Muscle of leg (tissue), 11 donors: ENCODE measurements around the gene CCDC136. TPM values are rescaled to one million over a fixed set of nuclear protein-coding genes. Genes with fewer than 3 reads are reported as not detected.

Source experiments
- DNase-seq: peaks from one replicate; pipeline ENCODE4 v3.0.0; 2013
- H3K27ac ChIP-seq: one replicate; pipeline ENCODE4 v1.5.1; 2013; ENCODE audit warnings: mild to moderate bottlenecking, low read length, control low read depth
- H3K27me3 ChIP-seq: one replicate; pipeline ENCODE4 v1.6.1; 2013; ENCODE audit warnings: low read length; ENCODE audit not compliant: control insufficient read depth, insufficient read depth
- H3K36me3 ChIP-seq: one replicate; pipeline ENCODE4 v1.6.1; 2013; ENCODE audit warnings: low read length; ENCODE audit not compliant: control insufficient read depth, insufficient read depth
- H3K4me1 ChIP-seq: one replicate; pipeline ENCODE4 v1.6.1; 2013; ENCODE audit warnings: low read length; ENCODE audit not compliant: control insufficient read depth, insufficient read depth
- H3K4me3 ChIP-seq: one replicate; pipeline ENCODE4 v1.5.1; 2013; ENCODE audit warnings: low read length, control low read depth
- H3K9me3 ChIP-seq: replicated peaks from 2 replicates; pipeline ENCODE4 v1.6.1; 2013; ENCODE audit warnings: low read depth, low read length; ENCODE audit not compliant: control insufficient read depth
- WGBS: methylation state at CpG from one replicate; pipeline ENCODE4 v1.1.5; 2013; ENCODE audit warnings: missing lambda C conversion rate; ENCODE audit not compliant: insufficient coverage; 5-methylcytosine and 5-hydroxymethylcytosine counted together
- polyA plus RNA-seq, 8 donors: library from polyadenylated mRNA; unstranded; fragments of 120-200 nt; gene quantifications; one replicate each; pipeline versions ENCODE4 v1.2.1 to v1.2.3, GENCODE V29; 2013; ENCODE audit warnings: inconsistent platforms in 1 of 8, low replicate concordance in 1 of 8; ENCODE audit not compliant: insufficient read length in 8 of 8, insufficient read depth in 1 of 8
- total RNA-seq: library from RNA; stranded (reverse); fragments of 120-200 nt; gene quantifications from one replicate; pipeline ENCODE4 v1.2.4, GENCODE V29; 2013

The CCDC136 gene
- total and polyA plus RNA-seq, 9 donors: 10.7 to 21.5 (median 16.4) TPM

GRCh38 chr7:128868624-128869137 lies 76.9 kb downstream of the CCDC136 start:
- no peak for DNase-seq
- Histone ChIP-seq H3K9me3 (no peaks in the 10 kb centered on the region), H3K27ac (no peak overlapping the region), H3K4me1 (peaks cover 39% of the 10 kb centered on the region), H3K36me3 (peaks cover 25% of the 10 kb centered on the region), H3K4me3 (peak overlapping the region; percentile 50), H3K27me3 (peaks cover 19% of the 10 kb centered on the region)
- WGBS: 35% methylated on average over 8 of the region's 13 CpGs

- peaks cover 34% of the 10 kb centered on the region for H3K4me1 ChIP-seq
- H3K9me3 ChIP-seq: no peaks in the 10 kb centered on the region
- WGBS: under 1% methylated on average over 85 of the region's 86 CpGs
- peaks cover 19% of the 10 kb centered on the region for H3K27me3 ChIP-seq
- H3K36me3 ChIP-seq: peaks cover 25% of the 10 kb centered on the region
- DNase-seq: peak; percentile 69
- H3K27ac ChIP-seq: no peak overlapping the region
- H3K4me3 ChIP-seq: peak overlapping the region; percentile 50
Measured at GRCh38 chr7:128869138-128869943, 77.6 kb downstream of the CCDC136 start.

DNA sequence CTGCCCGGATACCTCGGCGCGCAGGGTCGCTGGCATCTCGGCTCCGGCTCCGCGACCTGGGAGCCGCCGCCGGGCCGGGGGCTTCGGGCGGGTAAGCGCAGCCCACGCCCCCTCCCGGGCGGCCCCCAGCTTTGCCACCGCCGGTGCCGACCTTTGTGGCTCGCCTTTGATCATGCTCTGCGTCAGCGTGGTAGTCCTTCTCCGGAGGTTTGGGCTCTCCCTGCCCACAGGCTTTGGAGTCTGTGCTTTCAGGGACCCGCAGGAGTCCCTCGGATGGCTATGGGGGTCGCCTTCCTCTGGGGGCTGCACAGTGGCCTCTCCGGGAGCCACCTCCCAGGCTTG lies 78.1 kb downstream of the CCDC136 start:
- 7% methylated on average over 30 of the region's 30 CpGs for WGBS
- Histone ChIP-seq H3K27ac (no peak overlapping the region), H3K36me3 (peaks cover 20% of the 10 kb centered on the region), H3K27me3 (peaks cover 19% of the 10 kb centered on the region), H3K9me3 (no peaks in the 10 kb centered on the region), H3K4me1 (peaks cover 34% of the 10 kb centered on the region), H3K4me3 (peak overlapping the region; percentile 19)
- DNase-seq: no peak

DNA sequence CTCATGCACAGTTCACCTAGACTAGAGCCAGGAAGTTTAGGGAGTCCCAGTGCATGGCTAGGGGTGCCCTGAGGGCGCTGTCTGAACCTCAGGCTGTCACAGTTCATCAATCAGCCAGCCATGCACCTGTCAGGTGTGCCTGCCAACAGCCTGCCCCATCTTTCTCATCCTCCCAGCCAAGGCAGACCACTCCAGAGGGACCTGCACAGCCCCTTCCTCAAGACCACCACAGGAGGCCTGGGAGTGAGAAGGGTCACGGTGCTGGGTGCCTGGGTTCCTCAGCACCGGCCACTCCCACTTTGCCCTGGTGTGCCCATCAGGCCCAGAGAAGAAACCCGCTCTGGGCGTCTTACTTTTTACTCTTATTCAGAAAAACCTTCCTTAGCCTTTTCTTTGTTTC lies 79.3 kb downstream of the CCDC136 start:
- 92% methylated on average over 2 of the region's 5 CpGs for WGBS
- H3K9me3 ChIP-seq: no peaks in the 10 kb centered on the region
- peaks cover 9% of the 10 kb centered on the region for H3K36me3 ChIP-seq
- no peak overlapping the region for H3K4me3 ChIP-seq
- H3K27me3 ChIP-seq: peaks cover 19% of the 10 kb centered on the region
- no peak for DNase-seq
- no peak overlapping the region for H3K27ac ChIP-seq
- H3K4me1 ChIP-seq: peaks cover 34% of the 10 kb centered on the region

Other genes starting within 250 kb of the CCDC136 start
- 0.53 TPM for gene GARIN1A, start 119.7 kb upstream of the CCDC136 start, total RNA-seq
- 1 to 10 TPM in 6 of 8 donors, under 1 TPM in 2; 0.81 to 3.0 (median 1.4) TPM for gene GARIN1A, start 119.7 kb upstream of the CCDC136 start, polyA plus RNA-seq
- gene CALU, start 52.6 kb upstream of the CCDC136 start, total RNA-seq: 212 TPM
- 100 to 1,000 TPM; 172 to 324 (median 258) TPM for gene CALU, start 52.6 kb upstream of the CCDC136 start, polyA plus RNA-seq
- not detected for gene OPN1SW, start 16.2 kb upstream of the CCDC136 start, total RNA-seq
- 1 to 10 TPM; 1.9 to 3.4 (median 2.5) TPM for gene OPN1SW, start 16.2 kb upstream of the CCDC136 start, polyA plus RNA-seq
- gene FLNC, start 38.4 kb downstream of the CCDC136 start, total RNA-seq: 339 TPM
- 100 to 1,000 TPM; 378 to 779 (median 506) TPM for gene FLNC, start 38.4 kb downstream of the CCDC136 start, polyA plus RNA-seq
- gene ATP6V1F, start 70.9 kb downstream of the CCDC136 start, total RNA-seq: 93.5 TPM
- gene ATP6V1F, start 70.9 kb downstream of the CCDC136 start, polyA plus RNA-seq: 100 to 1,000 TPM; 110 to 141 (median 123) TPM
- gene KCP, start 118.7 kb downstream of the CCDC136 start, total RNA-seq: 0.58 TPM
- gene KCP, start 118.7 kb downstream of the CCDC136 start, polyA plus RNA-seq: 1 to 10 TPM in 6 of 8 donors, under 1 TPM in 2; 0.50 to 1.8 (median 1.3) TPM
- 2.7 TPM for gene IRF5, start 146.0 kb downstream of the CCDC136 start, total RNA-seq
- gene IRF5, start 146.0 kb downstream of the CCDC136 start, polyA plus RNA-seq: 1 to 10 TPM; 1.6 to 3.5 (median 2.4) TPM